GM18502 (cell line): ENCODE measurements around the gene BBOX1.
"Not testable (repeated sequence)": the region's sequence is repeated elsewhere in the genome, so short reads cannot be mapped to it uniquely, and the experiment has no call there.

Source experiments
- ATAC-seq: cut with Tn5 transposase; IDR thresholded peaks from one replicate; pipeline ENCODE4 v1.9.1; 2021; ENCODE audit warnings: mild to moderate bottlenecking; ENCODE audit not compliant: unreplicated experiment, poor library complexity

The BBOX1 gene

DNA sequence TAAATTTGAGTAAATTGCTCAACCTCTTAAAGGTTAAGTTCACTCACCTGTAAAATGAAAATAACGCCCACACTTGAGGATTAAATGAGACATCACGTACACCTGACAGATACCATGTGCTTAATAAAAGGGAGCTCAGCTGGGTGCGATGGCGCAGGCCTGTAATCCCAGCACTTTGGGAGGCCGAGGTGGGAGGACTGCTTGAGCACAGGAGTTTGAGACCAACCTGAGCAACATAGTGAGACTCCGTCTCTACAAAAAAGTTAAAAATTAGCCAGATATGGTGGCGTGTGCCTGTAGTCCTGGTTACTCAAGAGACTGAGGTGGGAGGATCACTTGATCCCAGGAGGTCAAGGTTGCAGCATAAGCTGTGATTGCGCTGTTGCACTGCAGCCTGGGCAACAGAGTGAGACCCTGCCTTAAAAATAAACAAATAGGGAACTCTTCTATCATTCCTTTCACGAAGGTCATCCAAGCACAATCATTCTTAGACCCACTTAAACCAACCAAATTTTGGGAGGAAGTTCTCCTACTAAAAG is 134.1 kb downstream of the BBOX1 start:
- ATAC-seq: no peak

GRCh38 chr11:27175562-27175961 is 134.9 kb downstream of the BBOX1 start:
- ATAC-seq: not testable (repeated sequence)
